HEK293T (cell line): Measurements from ENCODE around the gene IQSEC2.

Source experiments
- ARNT ChIP-seq: fragments of 450-650 bp; IDR thresholded peaks from 2 replicates; pipeline ENCODE4 v1.6.1; 2017; ENCODE audit warnings: mild to moderate bottlenecking
- BHLHE40 ChIP-seq: fragments of 450-650 bp; IDR thresholded peaks from 2 replicates; pipeline ENCODE4 v1.6.1; 2016; ENCODE audit warnings: mild to moderate bottlenecking, moderate library complexity, borderline replicate concordance
- FOXK2 ChIP-seq: fragments of 450-650 bp; IDR thresholded peaks from 2 replicates; pipeline ENCODE4 v1.6.1; 2016; ENCODE audit warnings: mild to moderate bottlenecking
- FOXM1 ChIP-seq: fragments of 450-650 bp; IDR thresholded peaks from 2 replicates; pipeline ENCODE4 v1.6.1; 2017; ENCODE audit warnings: mild to moderate bottlenecking, borderline replicate concordance
- L3MBTL2 ChIP-seq: fragments of 450-650 bp; conservative IDR thresholded peaks from 2 replicates; pipeline ENCODE4 v1.6.1; 2016; ENCODE audit warnings: mild to moderate bottlenecking
- LEF1 ChIP-seq: fragments of 450-650 bp; IDR thresholded peaks from 2 replicates; pipeline ENCODE4 v1.6.1; 2017; ENCODE audit warnings: mild to moderate bottlenecking, borderline replicate concordance
- SP1 ChIP-seq: fragments of 450-650 bp; IDR thresholded peaks from 2 replicates; pipeline ENCODE4 v1.6.1; 2017

DNA sequence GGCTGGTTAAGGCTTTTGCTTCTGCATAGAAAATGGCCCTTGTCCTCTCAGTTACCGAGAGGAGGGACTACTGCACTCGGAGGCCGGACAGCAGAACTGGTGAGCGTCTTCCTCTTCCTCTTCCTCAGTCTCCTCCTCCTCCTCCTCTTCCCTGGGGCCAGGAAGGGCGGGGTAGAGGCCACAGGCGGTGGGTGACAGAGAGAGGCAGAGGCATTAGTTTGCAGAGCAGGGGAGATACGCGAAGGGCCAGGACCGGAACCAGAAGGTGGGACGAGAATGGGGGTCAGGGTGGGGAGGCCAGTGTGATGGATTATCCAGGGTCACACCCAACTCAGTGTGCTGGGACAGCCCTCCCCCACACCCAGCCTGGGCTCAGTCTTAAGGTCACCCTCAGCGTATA is 14.5 kb downstream of the IQSEC2 start:
- TF ChIP-seq FOXM1 (no peak), BHLHE40 (no peak), SP1 (no peak), L3MBTL2 (no peak), LEF1 (no peak), ARNT (no peak), FOXK2 (no peak)
